Measurements from ENCODE around the gene SERTAD1.

The SERTAD1 gene

DNA sequence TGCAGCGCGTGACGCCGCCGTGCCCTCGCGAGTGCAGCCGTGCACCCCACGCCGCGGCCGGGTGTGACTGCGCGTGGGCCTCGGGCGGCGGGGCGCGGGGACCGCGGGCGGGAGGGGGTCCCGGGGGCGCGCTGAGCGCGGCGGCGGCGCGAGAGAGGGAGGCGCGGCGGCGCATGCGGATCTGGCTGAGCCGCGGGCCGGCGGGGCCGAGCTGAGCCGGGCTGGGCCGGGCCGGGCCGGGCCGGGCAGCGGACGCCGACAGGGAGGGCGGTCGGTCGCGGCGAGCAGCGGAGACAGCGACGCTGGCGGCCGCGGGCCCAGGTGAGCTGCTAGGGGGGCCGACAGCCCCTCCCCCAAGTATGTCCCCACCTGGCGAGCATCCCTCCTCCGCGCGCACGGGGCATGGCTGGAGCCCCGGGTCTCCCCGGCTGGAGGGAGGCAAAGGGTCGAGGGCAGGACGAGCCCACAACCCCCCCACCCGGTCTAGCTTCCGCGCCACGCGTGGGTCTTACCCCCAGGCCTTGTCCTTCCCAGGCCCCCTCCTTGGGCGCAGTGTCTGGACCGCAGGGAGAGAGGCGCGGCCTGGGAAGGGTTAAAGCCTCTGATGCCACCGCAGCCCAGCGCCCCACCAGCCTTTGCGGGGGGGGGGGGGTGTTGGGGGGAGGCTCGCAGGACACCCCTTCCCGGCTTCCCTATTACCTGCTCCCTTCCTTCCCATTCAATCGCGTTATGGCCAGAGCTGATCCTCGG lies 41.4 kb upstream of the SERTAD1 start, which contains the start of gene SPTBN4:
Gene SPTBN4, plus strand, starts transcription at position 17 of the 750 bp plus-strand sequence. CDS start 5,621 bp downstream, outside the sequence.
- Histone ChIP-seq H3K36me3 (ENCODE audit: control insufficient read depth, insufficient read depth, low read length) (no peaks in the 10 kb centered on the region), H3K4me3 (replicated peaks; ENCODE audit: low read depth, low read length) (peak within 1 kb of the TSS; percentile 66), H3K27me3 (replicated peaks; ENCODE audit: control insufficient read depth, insufficient read depth, low read length) (no peaks in the 10 kb centered on the region; the same call in 1 of the 2 replicates)
- no peak for TF ChIP-seq CTCF (IDR thresholded peaks at IDR 0.05; ENCODE audit: insufficient read depth, low read length, poor library complexity, severe bottlenecking)
- DNase-seq (ENCODE audit: extremely low read depth, insufficient read length) = peak; percentile 20

GRCh38 chr19:40466219-40466984 lies 40.6 kb upstream of the SERTAD1 start:
- no peaks in the 10 kb centered on the region for H3K36me3 ChIP-seq (ENCODE audit: control insufficient read depth, insufficient read depth, low read length)
- H3K27me3 ChIP-seq (replicated peaks; ENCODE audit: control insufficient read depth, insufficient read depth, low read length) = no peaks in the 10 kb centered on the region; the same call in 1 of the 2 replicates
- DNase-seq (ENCODE audit: extremely low read depth, insufficient read length) = peak; percentile 47
- no peak for TF ChIP-seq CTCF (IDR thresholded peaks at IDR 0.05; ENCODE audit: insufficient read depth, low read length, poor library complexity, severe bottlenecking)
- peak overlapping the region; percentile 66 for H3K4me3 ChIP-seq (replicated peaks; ENCODE audit: low read depth, low read length)

DNA sequence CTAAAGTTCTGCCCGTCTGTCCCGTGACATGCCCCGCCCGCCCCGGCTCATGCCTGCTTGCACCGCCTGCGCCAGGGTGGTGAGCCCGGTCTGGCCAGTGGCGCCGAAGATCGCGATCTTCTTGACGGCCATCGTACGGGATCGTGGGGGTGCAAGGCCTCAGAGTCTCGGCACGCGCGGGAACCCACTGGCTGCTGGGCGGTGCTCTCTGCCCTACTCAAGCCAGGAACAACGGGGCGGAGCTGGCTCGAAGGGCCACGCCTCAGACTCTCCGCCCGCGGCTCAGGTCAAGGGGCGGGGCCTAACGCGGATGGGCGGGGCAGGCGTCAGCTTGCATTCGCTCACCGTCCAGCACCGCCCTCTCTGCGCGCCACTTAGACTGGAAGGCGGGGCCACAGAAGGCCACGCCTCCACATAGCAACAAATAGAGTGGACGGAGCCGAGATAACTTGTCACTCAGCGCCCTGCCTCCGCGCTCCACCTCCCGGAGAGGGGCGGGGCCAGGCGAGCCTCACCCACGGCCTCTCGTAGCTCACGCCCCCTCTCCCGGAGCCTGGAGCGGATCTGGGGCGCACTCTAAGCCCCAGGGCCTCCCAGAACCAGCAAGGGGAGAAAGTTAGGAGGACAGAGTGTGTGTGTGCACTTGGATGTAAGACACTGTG lies 39.9 kb upstream of the SERTAD1 start, which contains the start of gene BLVRB:
Gene BLVRB, minus strand, starts transcription at position 189 of the 662 bp plus-strand sequence. Its CDS starts 57 bp downstream, at position 132.
- peak; percentile 98 for DNase-seq (ENCODE audit: extremely low read depth, insufficient read length)
- no peak for TF ChIP-seq CTCF (IDR thresholded peaks at IDR 0.05; ENCODE audit: insufficient read depth, low read length, poor library complexity, severe bottlenecking)
- Histone ChIP-seq H3K4me3 (replicated peaks; ENCODE audit: low read depth, low read length) (peak within 1 kb of the TSS; percentile 78), H3K36me3 (ENCODE audit: control insufficient read depth, insufficient read depth, low read length) (no peaks in the 10 kb centered on the region), H3K27me3 (replicated peaks; ENCODE audit: control insufficient read depth, insufficient read depth, low read length) (no peaks in the 10 kb centered on the region; the same call in 1 of the 2 replicates)

DNA sequence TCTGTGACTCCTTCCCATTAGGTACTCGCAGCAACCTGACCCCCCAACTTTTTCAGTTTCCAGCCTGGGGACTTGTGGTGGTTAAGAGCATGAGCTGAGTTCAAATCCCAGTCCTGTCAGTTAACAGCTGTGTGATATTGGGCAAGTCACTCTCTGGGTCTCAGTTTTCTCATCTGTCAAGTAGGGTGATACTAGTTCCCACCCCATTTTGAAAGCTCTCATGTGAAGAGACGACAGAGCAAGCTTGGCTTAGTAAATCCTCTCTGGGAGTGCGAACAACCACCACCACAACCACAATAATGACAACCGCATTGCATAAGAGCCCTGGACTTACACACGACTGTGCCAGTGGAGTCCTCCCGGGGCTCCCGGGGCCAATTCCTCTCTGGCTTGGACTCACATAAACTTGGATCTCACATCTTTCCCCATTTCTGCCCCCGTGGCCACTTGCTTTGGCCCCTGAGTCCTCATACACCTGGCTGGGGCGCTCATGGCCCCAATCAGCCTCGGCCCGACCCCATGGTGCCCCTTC lies 39.3 kb upstream of the SERTAD1 start:
- no peak for DNase-seq (ENCODE audit: extremely low read depth, insufficient read length)
- no peaks in the 10 kb centered on the region for H3K36me3 ChIP-seq (ENCODE audit: control insufficient read depth, insufficient read depth, low read length)
- TF ChIP-seq CTCF (IDR thresholded peaks at IDR 0.05; ENCODE audit: insufficient read depth, low read length, poor library complexity, severe bottlenecking) = no peak
- H3K4me3 ChIP-seq (replicated peaks; ENCODE audit: low read depth, low read length) = peak overlapping the region; percentile 78
- H3K27me3 ChIP-seq (replicated peaks; ENCODE audit: control insufficient read depth, insufficient read depth, low read length) = no peaks in the 10 kb centered on the region; the same call in 1 of the 2 replicates
